Endothelial cell of umbilical vein (primary cell): ENCODE results near the gene SPAG16. TPM values are rescaled to one million over a fixed set of nuclear protein-coding genes. Genes with fewer than 3 reads are reported as not detected.

Experiments
- BruUV-seq: library from RNA; stranded (reverse); fragments of 400-500 nt; replicated peaks from 2 replicates; lab custom pipeline; 2021; lab: Mats Ljungman, UMichigan
- CTCF ChIA-PET: fragments of 300-600, 350-600 bp; sonication (Branson Sonifier 250); formaldehyde crosslinking; loops from one replicate; lab custom pipeline; 2021; ENCODE audit warnings: antibody characterized with exemption, inconsistent platforms; lab: Charles Lee
- POLR2A ChIA-PET: fragments of 300-600, 350-600 bp; sonication (Branson Sonifier 250); formaldehyde crosslinking; loops from one replicate; lab custom pipeline; 2021; ENCODE audit warnings: antibody characterized with exemption, inconsistent platforms; lab: Charles Lee
- DNase-seq: peaks from one replicate; pipeline ENCODE4 v3.0.0-alpha.2; 2011; ENCODE audit warnings: low read depth, low spot score
- FAIRE-seq: peaks from 2 replicates; lab custom pipeline; 2011; peaks lifted over from hg19 to GRCh38; lab: Jason Lieb, UNC
- H2AFZ ChIP-seq: 2 replicates; pipeline ENCODE4 v1.6.0; 2012; ENCODE audit warnings: low read depth, low read length, control low read depth, inconsistent platforms
- H3K27ac ChIP-seq: 2 replicates; pipeline ENCODE4 v1.5.1; 2011; ENCODE audit warnings: low read depth, mild to moderate bottlenecking, control low read depth, low read length, moderate library complexity; ENCODE audit not compliant: insufficient read depth
- H3K27me3 ChIP-seq, 2 experiments: 2 replicates each; pipeline versions ENCODE4 v1.6.0 to v1.6.1; 2011; ENCODE audit warnings: low read length in 2 of 2, mixed read lengths in 1 of 2; ENCODE audit not compliant: control insufficient read depth in 2 of 2, insufficient read depth in 2 of 2
- H3K36me3 ChIP-seq, 2 experiments: 2 replicates in 1 of 2; 3 replicates in 1 of 2; pipeline ENCODE4 v1.5.1; 2011; ENCODE audit warnings: low read length in 2 of 2, mild to moderate bottlenecking in 1 of 2, moderate library complexity in 1 of 2; ENCODE audit not compliant: control insufficient read depth in 2 of 2, insufficient read depth in 2 of 2; ENCODE audit errors: extremely low read depth in 1 of 2
- H3K4me1 ChIP-seq: 3 replicates; pipeline ENCODE4 v1.5.1; 2011; ENCODE audit warnings: mild to moderate bottlenecking, low read length; ENCODE audit not compliant: control insufficient read depth, insufficient read depth; ENCODE audit errors: extremely low read depth
- H3K4me2 ChIP-seq: 2 replicates; pipeline ENCODE4 v1.6.1; 2011; ENCODE audit warnings: low read length, control low read depth, mixed read lengths; ENCODE audit not compliant: insufficient read depth
- H3K4me3 ChIP-seq, 3 experiments: fragments of 200-600 bp in 1 of 3; sonication (generic), shearing (Covaris generic) in 1 of 3; replicated peaks in 1 of 3; 2 replicates each; pipeline ENCODE4 v1.5.1; 2011 to 2016; ENCODE audit warnings: control low read depth in 3 of 3, low read length in 3 of 3, mild to moderate bottlenecking in 2 of 3, inconsistent platforms in 1 of 3, low read depth in 1 of 3, moderate library complexity in 1 of 3; ENCODE audit not compliant: insufficient read depth in 1 of 3
- H3K79me2 ChIP-seq: 2 replicates; pipeline ENCODE4 v1.6.0; 2012; ENCODE audit warnings: low read length, inconsistent platforms; ENCODE audit not compliant: control insufficient read depth, insufficient read depth
- H3K9ac ChIP-seq: replicated peaks from 2 replicates; pipeline ENCODE3; 2011; ENCODE audit warnings: low read length, control low read depth; ENCODE audit not compliant: insufficient read depth; ENCODE audit errors: extremely low read depth
- H3K9me1 ChIP-seq: replicated peaks from 3 replicates; pipeline ENCODE4 v1.6.0; 2011; ENCODE audit warnings: mild to moderate bottlenecking, low read length; ENCODE audit not compliant: control insufficient read depth, insufficient read depth; ENCODE audit errors: extremely low read depth
- H3K9me3 ChIP-seq: replicated peaks from 2 replicates; pipeline ENCODE4 v1.5.1; 2012; ENCODE audit warnings: low read length, inconsistent platforms; ENCODE audit not compliant: control insufficient read depth, insufficient read depth
- H4K20me1 ChIP-seq: replicated peaks from 2 replicates; pipeline ENCODE3; 2011; ENCODE audit warnings: mild to moderate bottlenecking, low read length; ENCODE audit not compliant: control insufficient read depth, insufficient read depth; ENCODE audit errors: extremely low read depth
- EZH2 ChIP-seq: IDR thresholded peaks from 2 replicates; pipeline ENCODE4 v1.6.1; 2012; ENCODE audit warnings: borderline replicate concordance, low read depth, mild to moderate bottlenecking, moderate library complexity, low read length, inconsistent platforms; ENCODE audit not compliant: severe bottlenecking
- FOS ChIP-seq: IDR thresholded peaks from 2 replicates; pipeline ENCODE4 v1.6.1; 2011; ENCODE audit warnings: mild to moderate bottlenecking, low read length, moderate library complexity, borderline replicate concordance; ENCODE audit not compliant: insufficient read depth
- JUN ChIP-seq: IDR thresholded peaks from 2 replicates; pipeline ENCODE4 v1.6.1; 2011; ENCODE audit warnings: borderline replicate concordance, low read depth; ENCODE audit not compliant: insufficient read length, insufficient read depth
- MYC ChIP-seq: IDR thresholded peaks from one replicate; pipeline ENCODE4 v1.6.1; 2011; ENCODE audit warnings: mild to moderate bottlenecking, low read depth, low read length
- POLR2AphosphoS5 ChIP-seq: IDR thresholded peaks from 2 replicates; pipeline ENCODE4 v1.6.1; 2012; ENCODE audit warnings: low read depth, mild to moderate bottlenecking, control low read depth, low read length, moderate library complexity; ENCODE audit not compliant: insufficient read depth
- dilution Hi-C: fragments of 300-500 bp; cut with MboI; formaldehyde crosslinking; loops from one replicate; pipeline ENCODE4 v1.15.0; 2019; ENCODE audit warnings: low sequenced_read_pairs; ENCODE audit not compliant: extremely low pct_ligation_motif_present
- intact Hi-C: fragments of 100-400 bp; cut with micrococcal nuclease; formaldehyde crosslinking; loops from one replicate; pipeline ENCODE4 v1.10.0; 2022
- polyA plus RNA-seq, 4 experiments: library from polyadenylated mRNA; depleted of rRNA in 3 of 4; stranded (reverse) in 3 of 4; unstranded in 1 of 4; fragments of >200 nt; gene quantifications; 2 replicates each; pipeline versions ENCODE4 v1.2.1 to v1.2.3, GENCODE V29; 2011 to 2012; ENCODE audit warnings: missing spikeins in 1 of 4
- total RNA-seq: library from RNA; stranded (reverse); gene quantifications from 2 replicates; pipeline ENCODE4 v1.2.3, GENCODE V29; 2021

SPAG16 gene
- total and polyA plus RNA-seq, 2 donors (not counting 3 experiments of a cell fraction or from before 2014, with no cell fraction given): 4.0 to 7.7 TPM

- ChIA-PET POLR2A (no interaction called here), CTCF (interaction anchor here (0.8 kb wide), 1 partner anchor 10 kb away, joined by 3 read pairs; no protein-coding TSS in a partner anchor)
- H2AFZ ChIP-seq: no peak overlapping the region
- H3K79me2 ChIP-seq: no peaks in the 10 kb centered on the region
- DNase-seq (no peak), FAIRE-seq (no peak)
- TF ChIP-seq JUN (no peak), MYC (no peak), FOS (no peak), POLR2AphosphoS5 (no peak)
- H3K9ac ChIP-seq: no peak overlapping the region
- intact Hi-C loops: no loop called here
- H3K4me1 ChIP-seq: no peaks in the 10 kb centered on the region
- H3K9me1 ChIP-seq: no peaks in the 10 kb centered on the region
- no peaks in the 10 kb centered on the region for H3K9me3 ChIP-seq
- no peak overlapping the region for H3K4me2 ChIP-seq
- dilution Hi-C loops: no loop called here
- no peak overlapping the region for H3K27ac ChIP-seq
- no peaks in the 10 kb centered on the region for H4K20me1 ChIP-seq
- H3K27me3 ChIP-seq: no peaks in the 10 kb centered on the region
- H3K4me3 ChIP-seq: no peak overlapping the region
- no TSS peak for BruUV-seq
- H3K36me3 ChIP-seq: no peaks in the 10 kb centered on the region
Measured at GRCh38 chr2:213496226-213496625, 212.0 kb downstream of the SPAG16 start.

GRCh38 chr2:213500881-213501280 is 216.6 kb downstream of the SPAG16 start:
- Histone ChIP-seq H3K4me3 (no peak overlapping the region), H4K20me1 (no peaks in the 10 kb centered on the region), H3K79me2 (no peaks in the 10 kb centered on the region), H2AFZ (no peak overlapping the region), H3K9ac (no peak overlapping the region), H3K36me3 (no peaks in the 10 kb centered on the region), H3K4me1 (no peaks in the 10 kb centered on the region), H3K9me1 (no peaks in the 10 kb centered on the region), H3K27me3 (no peaks in the 10 kb centered on the region), H3K27ac (no peak overlapping the region), H3K9me3 (peaks cover 2% of the 10 kb centered on the region), H3K4me2 (no peak overlapping the region)
- ChIA-PET POLR2A (no interaction called here), CTCF (no interaction called here)
- BruUV-seq: no TSS peak
- intact Hi-C loops: no loop called here
- FAIRE-seq (no peak), DNase-seq (no peak)
- no peak for TF ChIP-seq EZH2
- no peak for TF ChIP-seq JUN
- dilution Hi-C loops: no loop called here
